C4-2B (cell line): ENCODE data around the gene RANBP3.
"Not testable (repeated sequence)": the region's sequence is repeated elsewhere in the genome, so short reads cannot be mapped to it uniquely, and the experiment has no call there.

ENCODE experiments used
- CTCF ChIP-seq: fragments of 450-650 bp; conservative IDR thresholded peaks from 2 replicates; pipeline ENCODE4 v1.5.1; 2017; ENCODE audit warnings: mild to moderate bottlenecking
- ZFX ChIP-seq: fragments of 450-650 bp; IDR thresholded peaks from 2 replicates; pipeline ENCODE4 v1.6.1; 2017

DNA sequence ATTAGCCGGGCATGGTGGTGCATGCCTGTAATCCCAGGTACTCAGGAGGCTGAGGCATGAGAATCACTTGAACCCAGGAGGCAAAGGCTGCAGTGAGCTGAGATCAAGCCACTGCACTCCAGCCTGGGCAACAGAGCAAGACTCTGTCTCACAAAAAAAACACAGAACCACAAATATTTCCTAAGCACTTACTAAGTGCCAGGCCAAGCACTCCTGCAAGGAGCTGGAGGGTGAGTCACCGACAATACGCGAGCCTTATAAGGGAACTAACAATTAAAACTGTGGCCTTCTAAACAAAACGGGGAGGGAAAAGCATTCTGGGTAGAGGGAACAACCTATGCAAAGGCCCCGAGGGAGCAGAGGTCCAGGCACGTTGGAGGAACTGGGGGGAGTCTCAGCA, 103.4 kb downstream of the RANBP3 start:
- not testable (repeated sequence) for TF ChIP-seq CTCF, ZFX
